Measurements from ENCODE around the gene TMEM106A. TPM values are rescaled to one million over a fixed set of nuclear protein-coding genes. Genes with fewer than 3 reads are reported as not detected.
"Not testable (repeated sequence)": the region's sequence is repeated elsewhere in the genome, so short reads cannot be mapped to it uniquely, and the experiment has no call there.

TMEM106A gene
- total RNA-seq, 4 donors from 2014 or later: 2.3 to 20.7 (median 11.9) TPM

GRCh38 chr17:43193251-43193650, 18.4 kb upstream of the TMEM106A start:
- no peak for DNase-seq
- H3K27me3 ChIP-seq: no peaks in the 10 kb centered on the region
- no peaks in the 10 kb centered on the region for H3K9me3 ChIP-seq
- H3K36me3 ChIP-seq: no peaks in the 10 kb centered on the region
- intact Hi-C loops (cut with DNase I; ENCODE audit: low total_unique reads): no loop called here
- no peak overlapping the region for H3K4me3 ChIP-seq
- TF ChIP-seq POLR2A (IDR thresholded peaks at IDR 0.05): no peak
- TF ChIP-seq, protein P1, sequence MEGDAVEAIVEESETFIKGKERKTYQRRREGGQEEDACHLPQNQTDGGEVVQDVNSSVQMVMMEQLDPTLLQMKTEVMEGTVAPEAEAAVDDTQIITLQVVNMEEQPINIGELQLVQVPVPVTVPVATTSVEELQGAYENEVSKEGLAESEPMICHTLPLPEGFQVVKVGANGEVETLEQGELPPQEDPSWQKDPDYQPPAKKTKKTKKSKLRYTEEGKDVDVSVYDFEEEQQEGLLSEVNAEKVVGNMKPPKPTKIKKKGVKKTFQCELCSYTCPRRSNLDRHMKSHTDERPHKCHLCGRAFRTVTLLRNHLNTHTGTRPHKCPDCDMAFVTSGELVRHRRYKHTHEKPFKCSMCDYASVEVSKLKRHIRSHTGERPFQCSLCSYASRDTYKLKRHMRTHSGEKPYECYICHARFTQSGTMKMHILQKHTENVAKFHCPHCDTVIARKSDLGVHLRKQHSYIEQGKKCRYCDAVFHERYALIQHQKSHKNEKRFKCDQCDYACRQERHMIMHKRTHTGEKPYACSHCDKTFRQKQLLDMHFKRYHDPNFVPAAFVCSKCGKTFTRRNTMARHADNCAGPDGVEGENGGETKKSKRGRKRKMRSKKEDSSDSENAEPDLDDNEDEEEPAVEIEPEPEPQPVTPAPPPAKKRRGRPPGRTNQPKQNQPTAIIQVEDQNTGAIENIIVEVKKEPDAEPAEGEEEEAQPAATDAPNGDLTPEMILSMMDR (IDR thresholded peaks at IDR 0.05): no peak
- H3K27ac ChIP-seq: no peak overlapping the region
- H3K4me1 ChIP-seq: no peaks in the 10 kb centered on the region

GRCh38 chr17:43199633-43200032, 12.0 kb upstream of the TMEM106A start:
- Histone ChIP-seq H3K36me3 (no peaks in the 10 kb centered on the region), H3K4me3 (no peak overlapping the region), H3K9me3 (no peaks in the 10 kb centered on the region), H3K27ac (no peak overlapping the region), H3K4me1 (no peaks in the 10 kb centered on the region), H3K27me3 (no peaks in the 10 kb centered on the region)
- no peak for TF ChIP-seq POLR2A (IDR thresholded peaks at IDR 0.05)
- TF ChIP-seq, protein P1 (IDR thresholded peaks at IDR 0.05): no peak
- DNase-seq: no peak
- intact Hi-C loops (cut with DNase I; ENCODE audit: low total_unique reads): no loop called here

GRCh38 chr17:43200127-43200526, 11.5 kb upstream of the TMEM106A start:
- H3K27ac ChIP-seq: no peak overlapping the region
- H3K27me3 ChIP-seq: no peaks in the 10 kb centered on the region
- TF ChIP-seq, protein P1 (IDR thresholded peaks at IDR 0.05): no peak
- TF ChIP-seq POLR2A (IDR thresholded peaks at IDR 0.05): no peak
- no peak overlapping the region for H3K4me3 ChIP-seq
- DNase-seq: no peak
- no peaks in the 10 kb centered on the region for H3K9me3 ChIP-seq
- no peaks in the 10 kb centered on the region for H3K4me1 ChIP-seq
- no peaks in the 10 kb centered on the region for H3K36me3 ChIP-seq
- intact Hi-C loops (cut with DNase I; ENCODE audit: low total_unique reads): no loop called here

DNA sequence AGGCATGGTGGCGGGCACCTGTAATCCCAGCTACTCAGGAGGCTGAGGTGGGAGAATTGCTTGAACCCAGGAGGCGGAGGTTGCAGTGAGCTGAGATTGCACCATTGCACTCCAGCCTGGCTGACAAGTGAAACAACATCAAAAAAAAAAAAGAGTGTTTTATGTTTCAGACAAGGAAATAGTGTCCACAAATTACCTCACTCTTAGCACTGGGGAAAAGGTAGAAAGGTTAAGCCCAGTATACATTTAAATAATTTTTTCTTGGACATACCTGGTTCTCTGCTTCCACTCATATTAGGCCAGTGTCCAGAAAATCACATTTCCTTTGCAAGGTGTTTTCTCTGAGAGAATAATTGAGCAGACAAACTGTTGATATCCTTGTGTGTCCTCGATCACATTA, 8.7 kb upstream of the TMEM106A start:
- H3K4me1 ChIP-seq; H3K27ac ChIP-seq; DNase-seq; H3K36me3 ChIP-seq; H3K4me3 ChIP-seq; intact Hi-C loops (cut with DNase I; ENCODE audit: low total_unique reads); H3K27me3 ChIP-seq; H3K9me3 ChIP-seq: not testable (repeated sequence)

DNA sequence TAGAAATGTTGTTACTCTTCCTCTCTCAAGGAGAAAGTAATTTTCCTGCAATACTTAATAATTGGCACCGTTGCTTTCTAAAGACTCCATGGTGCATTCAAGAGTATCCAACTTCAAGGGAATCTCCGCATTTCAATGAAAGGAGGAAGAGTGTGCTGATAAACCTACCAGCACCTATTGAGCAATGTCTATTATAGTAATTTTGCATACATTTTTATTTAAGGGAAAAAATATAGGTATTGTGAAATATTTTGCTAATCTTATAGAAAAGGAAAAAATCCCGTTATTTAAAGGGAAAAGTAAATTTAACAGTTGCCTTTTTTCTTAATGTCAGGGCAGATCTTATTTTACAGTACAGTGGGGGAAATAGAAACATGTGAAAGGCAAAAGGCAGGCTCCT, 1.1 kb upstream of the TMEM106A start:
- H3K36me3 ChIP-seq: no peaks in the 10 kb centered on the region
- TF ChIP-seq, protein P1 (IDR thresholded peaks at IDR 0.05): no peak
- no peak for TF ChIP-seq POLR2A (IDR thresholded peaks at IDR 0.05)
- no peaks in the 10 kb centered on the region for H3K9me3 ChIP-seq
- no peaks in the 10 kb centered on the region for H3K4me1 ChIP-seq
- intact Hi-C loops (cut with DNase I; ENCODE audit: low total_unique reads): no loop called here
- peak overlapping the region; percentile 86 to 90 for H3K27ac ChIP-seq
- DNase-seq: no peak
- no peak overlapping the region for H3K4me3 ChIP-seq
- no peaks in the 10 kb centered on the region for H3K27me3 ChIP-seq

DNA sequence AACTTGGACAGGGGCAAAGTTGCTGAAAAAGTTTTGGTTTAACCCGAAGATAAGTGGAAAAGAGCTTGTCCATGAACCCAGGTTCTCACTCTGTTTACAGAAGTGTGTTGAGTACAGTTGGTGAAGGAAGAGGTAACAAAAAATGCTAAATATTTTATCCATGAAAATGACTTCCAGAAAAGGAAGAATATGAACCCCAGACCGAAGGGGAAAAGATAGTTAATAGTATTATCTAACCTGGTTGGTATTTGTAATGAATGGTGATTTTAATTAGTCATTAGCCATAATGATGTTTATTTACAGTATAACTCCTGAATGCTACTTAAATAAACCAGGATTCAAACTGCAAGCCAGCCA, 574 bp upstream of the TMEM106A start:
- intact Hi-C loops (cut with DNase I; ENCODE audit: low total_unique reads): no loop called here
- DNase-seq: no peak
- Histone ChIP-seq H3K9me3 (no peaks in the 10 kb centered on the region), H3K27me3 (no peaks in the 10 kb centered on the region), H3K4me3 (peak overlapping the region; percentile 64 to 78), H3K4me1 (no peaks in the 10 kb centered on the region), H3K27ac (peak overlapping the region; percentile 86 to 90), H3K36me3 (no peaks in the 10 kb centered on the region)
- no peak for TF ChIP-seq POLR2A (IDR thresholded peaks at IDR 0.05)
- TF ChIP-seq, protein P1 (IDR thresholded peaks at IDR 0.05): no peak
